Muscle layer of duodenum (tissue), 2 donors: ENCODE data around the gene IREB2.
"Not testable (repeated sequence)": the region's sequence is repeated elsewhere in the genome, so short reads cannot be mapped to it uniquely, and the experiment has no call there.

ENCODE experiments used
- H3K27ac ChIP-seq: one replicate; pipeline ENCODE4 v1.7.0; 2013; ENCODE audit warnings: mild to moderate bottlenecking, low read length
- H3K27me3 ChIP-seq: one replicate; pipeline ENCODE4 v1.7.0; 2013; ENCODE audit warnings: low read depth, mild to moderate bottlenecking, control low read depth, low read length
- H3K36me3 ChIP-seq, 2 donors: one replicate each; pipeline ENCODE4 v1.7.0; 2013; ENCODE audit warnings: low read length in 2 of 2, control low read depth in 1 of 2, mild to moderate bottlenecking in 1 of 2; ENCODE audit not compliant: insufficient read depth in 2 of 2, control insufficient read depth in 1 of 2
- H3K4me1 ChIP-seq, 2 donors: one replicate each; pipeline ENCODE4 v1.7.0; 2013; ENCODE audit warnings: low read length in 2 of 2, mild to moderate bottlenecking in 2 of 2, control low read depth in 1 of 2, moderate library complexity in 1 of 2; ENCODE audit not compliant: insufficient read depth in 2 of 2, control insufficient read depth in 1 of 2
- H3K4me3 ChIP-seq, 2 donors: one replicate each; pipeline ENCODE4 v1.7.0; 2013; ENCODE audit warnings: low read length in 2 of 2, low read depth in 1 of 2, mild to moderate bottlenecking in 1 of 2
- H3K9me3 ChIP-seq, 2 donors: one replicate each; pipeline ENCODE4 v1.7.0; 2013; ENCODE audit warnings: low read length in 2 of 2, control low read depth in 1 of 2, mild to moderate bottlenecking in 1 of 2; ENCODE audit not compliant: control insufficient read depth in 1 of 2
- donor health status: healthy.

The IREB2 gene

GRCh38 chr15:78396186-78396814 is 41.7 kb upstream of the IREB2 start:
- Histone ChIP-seq H3K27me3 (no peaks in the 10 kb centered on the region), H3K27ac (no peak overlapping the region), H3K36me3 (no peaks in the 10 kb centered on the region), H3K4me3 (no peak overlapping the region), H3K4me1 (peaks cover 0 to 12% of the 10 kb centered on the region in 2 donors), H3K9me3 (no peaks in the 10 kb centered on the region)

GRCh38 chr15:78396976-78397375 is 41.0 kb upstream of the IREB2 start:
- no peak overlapping the region for H3K27ac ChIP-seq
- peaks cover 0 to 12% of the 10 kb centered on the region in 2 donors for H3K4me1 ChIP-seq
- H3K9me3 ChIP-seq = no peaks in the 10 kb centered on the region
- H3K27me3 ChIP-seq = no peaks in the 10 kb centered on the region
- no peak overlapping the region for H3K4me3 ChIP-seq
- no peaks in the 10 kb centered on the region for H3K36me3 ChIP-seq

- Histone ChIP-seq H3K4me1 (peaks cover 0 to 12% of the 10 kb centered on the region in 2 donors), H3K9me3 (no peaks in the 10 kb centered on the region), H3K27ac (no peak overlapping the region), H3K27me3 (no peaks in the 10 kb centered on the region), H3K4me3 (no peak overlapping the region), H3K36me3 (no peaks in the 10 kb centered on the region)
Observed at GRCh38 chr15:78397382-78397781, 40.6 kb upstream of the IREB2 start.

GRCh38 chr15:78398076-78398825 is 39.8 kb upstream of the IREB2 start:
- Histone ChIP-seq H3K4me3 (no peak overlapping the region), H3K4me1 (peaks cover 0 to 12% of the 10 kb centered on the region in 2 donors), H3K9me3 (no peaks in the 10 kb centered on the region), H3K27ac (no peak overlapping the region), H3K27me3 (no peaks in the 10 kb centered on the region), H3K36me3 (no peaks in the 10 kb centered on the region)

GRCh38 chr15:78399091-78399490 is 38.9 kb upstream of the IREB2 start:
- no peaks in the 10 kb centered on the region for H3K36me3 ChIP-seq
- H3K27me3 ChIP-seq = no peaks in the 10 kb centered on the region
- no peak overlapping the region for H3K4me3 ChIP-seq
- H3K27ac ChIP-seq = no peak overlapping the region
- H3K4me1 ChIP-seq = peaks cover 0 to 12% of the 10 kb centered on the region in 2 donors
- H3K9me3 ChIP-seq = no peaks in the 10 kb centered on the region

- Histone ChIP-seq H3K36me3 (no peaks in the 10 kb centered on the region), H3K4me1 (peaks cover 0 to 12% of the 10 kb centered on the region in 2 donors), H3K9me3 (no peaks in the 10 kb centered on the region), H3K27ac (no peak overlapping the region), H3K4me3 (no peak overlapping the region), H3K27me3 (no peaks in the 10 kb centered on the region)
Observed at GRCh38 chr15:78402061-78402610, 35.9 kb upstream of the IREB2 start.

GRCh38 chr15:78404125-78404524 is 33.9 kb upstream of the IREB2 start:
- H3K4me3 ChIP-seq = no peak overlapping the region
- no peaks in the 10 kb centered on the region for H3K27me3 ChIP-seq
- no peaks in the 10 kb centered on the region for H3K4me1 ChIP-seq
- H3K36me3 ChIP-seq = no peaks in the 10 kb centered on the region
- no peak overlapping the region for H3K27ac ChIP-seq
- no peaks in the 10 kb centered on the region for H3K9me3 ChIP-seq

GRCh38 chr15:78404796-78405195 is 33.2 kb upstream of the IREB2 start:
- H3K4me3 ChIP-seq, H3K27ac ChIP-seq, H3K27me3 ChIP-seq, H3K36me3 ChIP-seq, H3K9me3 ChIP-seq, H3K4me1 ChIP-seq: not testable (repeated sequence)

GRCh38 chr15:78405336-78405924 is 32.6 kb upstream of the IREB2 start:
- Histone ChIP-seq H3K36me3 (no peaks in the 10 kb centered on the region), H3K4me1 (no peaks in the 10 kb centered on the region)

GRCh38 chr15:78406016-78406585 is 31.9 kb upstream of the IREB2 start:
- Histone ChIP-seq H3K4me3 (no peak overlapping the region), H3K36me3 (no peaks in the 10 kb centered on the region), H3K27me3 (no peaks in the 10 kb centered on the region), H3K27ac (no peak overlapping the region), H3K9me3 (no peaks in the 10 kb centered on the region), H3K4me1 (no peaks in the 10 kb centered on the region)

More at GRCh38 chr15:78405336-78405924, 32.6 kb upstream of the IREB2 start:
- H3K4me3 ChIP-seq = no peak overlapping the region
- H3K27ac ChIP-seq = no peak overlapping the region
- no peaks in the 10 kb centered on the region for H3K9me3 ChIP-seq
- no peaks in the 10 kb centered on the region for H3K27me3 ChIP-seq
